Liver (tissue), 9 donors: Measurements from ENCODE around the gene TPTE. TPM values are rescaled to one million over a fixed set of nuclear protein-coding genes. Genes with fewer than 3 reads are reported as not detected.
"Not testable (repeated sequence)": the region's sequence is repeated elsewhere in the genome, so short reads cannot be mapped to it uniquely, and the experiment has no call there.

Experiments
- DNase-seq: peaks from one replicate; pipeline ENCODE4 v3.0.0-alpha.2; 2017; ENCODE audit warnings: low spot score
- H3K27ac ChIP-seq, 2 donors: one replicate each; pipeline ENCODE4 v1.7.0; 2013; ENCODE audit warnings: inconsistent platforms in 2 of 2, low read length in 2 of 2, control low read depth in 1 of 2, low read depth in 1 of 2, mild to moderate bottlenecking in 1 of 2
- H3K27me3 ChIP-seq, 4 donors: one replicate each; pipeline versions ENCODE4 v1.6.1 to v1.7.0; 2013; ENCODE audit warnings: low read length in 3 of 4, inconsistent platforms in 1 of 4, mild to moderate bottlenecking in 1 of 4, moderate library complexity in 1 of 4; ENCODE audit not compliant: control insufficient read depth in 4 of 4, insufficient read depth in 4 of 4
- H3K36me3 ChIP-seq, 4 donors: one replicate each; pipeline versions ENCODE4 v1.6.1 to v1.7.0; 2013; ENCODE audit warnings: low read length in 3 of 4, mild to moderate bottlenecking in 3 of 4, low read depth in 1 of 4, moderate library complexity in 1 of 4; ENCODE audit not compliant: control insufficient read depth in 4 of 4, insufficient read depth in 3 of 4
- H3K4me1 ChIP-seq, 4 donors: one replicate each; pipeline versions ENCODE4 v1.6.1 to v1.7.0; 2013; ENCODE audit warnings: low read length in 3 of 4, mild to moderate bottlenecking in 3 of 4, moderate library complexity in 1 of 4; ENCODE audit not compliant: control insufficient read depth in 4 of 4, insufficient read depth in 4 of 4
- H3K4me3 ChIP-seq, 3 donors: one replicate each; pipeline versions ENCODE4 v1.6.1 to v1.7.0; 2013; ENCODE audit warnings: low read length in 3 of 3, control low read depth in 1 of 3, low read depth in 1 of 3, mild to moderate bottlenecking in 1 of 3
- H3K9ac ChIP-seq, 2 donors: one replicate each; pipeline ENCODE4 v1.7.0; 2013; ENCODE audit warnings: low read length in 2 of 2, mild to moderate bottlenecking in 2 of 2, moderate library complexity in 2 of 2, control low read depth in 1 of 2, low read depth in 1 of 2
- H3K9me3 ChIP-seq, 4 donors: one replicate each; pipeline versions ENCODE4 v1.6.1 to v1.7.0; 2013; ENCODE audit warnings: low read length in 3 of 4; ENCODE audit not compliant: control insufficient read depth in 4 of 4
- EGR1 ChIP-seq, 2 donors: IDR thresholded peaks; 2 replicates each; pipeline ENCODE4 v1.6.1; 2016 to 2018; ENCODE audit warnings: antibody characterized with exemption in 2 of 2, low read depth in 2 of 2
- FOXA1 ChIP-seq: IDR thresholded peaks from 2 replicates; pipeline ENCODE4 v1.6.1; 2016; ENCODE audit warnings: antibody characterized with exemption
- FOXA2 ChIP-seq: IDR thresholded peaks from 2 replicates; pipeline ENCODE4 v1.6.1; 2016; ENCODE audit warnings: antibody characterized with exemption
- GABPA ChIP-seq, 2 donors: IDR thresholded peaks in 1 of 2; conservative IDR thresholded peaks in 1 of 2; 2 replicates each; pipeline ENCODE4 v1.6.1; 2016; ENCODE audit warnings: antibody characterized with exemption in 2 of 2, mild to moderate bottlenecking in 1 of 2, moderate library complexity in 1 of 2
- HNF4A ChIP-seq, 2 donors: conservative IDR thresholded peaks; 2 replicates each; pipeline ENCODE4 v1.6.1; 2016; ENCODE audit warnings: antibody characterized with exemption in 2 of 2, mild to moderate bottlenecking in 2 of 2
- HNF4G ChIP-seq: IDR thresholded peaks from 2 replicates; pipeline ENCODE4 v1.6.1; 2016; ENCODE audit warnings: antibody characterized with exemption
- JUND ChIP-seq, 2 donors: IDR thresholded peaks; 2 replicates each; pipeline ENCODE4 v1.6.1; 2016; ENCODE audit warnings: antibody characterized with exemption in 2 of 2
- NR2F2 ChIP-seq: IDR thresholded peaks from 2 replicates; pipeline ENCODE4 v1.6.1; 2016; ENCODE audit warnings: antibody characterized with exemption
- RAD21 ChIP-seq, 2 donors: IDR thresholded peaks; 2 replicates each; pipeline ENCODE4 v1.6.1; 2016; ENCODE audit warnings: antibody characterized with exemption in 2 of 2, mild to moderate bottlenecking in 2 of 2
- RXRA ChIP-seq, 2 donors: IDR thresholded peaks; 2 replicates each; pipeline ENCODE4 v1.6.1; 2017 to 2018; ENCODE audit warnings: antibody characterized with exemption in 2 of 2, mild to moderate bottlenecking in 1 of 2
- SP1 ChIP-seq: IDR thresholded peaks from 2 replicates; pipeline ENCODE4 v1.6.1; 2018; ENCODE audit warnings: antibody characterized with exemption, mild to moderate bottlenecking
- TAF1 ChIP-seq: conservative IDR thresholded peaks from 2 replicates; pipeline ENCODE4 v1.6.1; 2016; ENCODE audit warnings: antibody characterized with exemption, mild to moderate bottlenecking
- YY1 ChIP-seq: IDR thresholded peaks from 2 replicates; pipeline ENCODE4 v1.6.1; 2016; ENCODE audit warnings: antibody characterized with exemption, mild to moderate bottlenecking
- WGBS: extraction: QIAGEN DNeasy Blood & Tissue Kit; methylation state at CpG from one replicate; pipeline ENCODE4 v1.1.7; 2013; 5-methylcytosine and 5-hydroxymethylcytosine counted together
- polyA plus RNA-seq, 2 donors: library from polyadenylated mRNA; stranded (reverse) in 1 of 2; unstranded in 1 of 2; fragments of 200-250 nt in 1 of 2; fragments of >200 nt in 1 of 2; fragmentation: Nextera tagmentation in 1 of 2; extraction: Ambion mirVana in 1 of 2; gene quantifications; one replicate each; pipeline versions ENCODE4 v1.2.1 to v1.2.3, GENCODE V29; 2013 to 2015
- total RNA-seq, 2 donors: library from RNA; depleted of rRNA; stranded (reverse); fragments of >200 nt; gene quantifications; one replicate each; pipeline ENCODE4 v1.2.3, GENCODE V29; 2014
- TF ChIP-seq, protein P1 (sequence below): IDR thresholded peaks from 2 replicates; pipeline ENCODE4 v1.6.1; 2016; ENCODE audit warnings: antibody characterized with exemption
- TF ChIP-seq, protein P2 (sequence below): IDR thresholded peaks from 2 replicates; pipeline ENCODE4 v1.6.1; 2016; ENCODE audit warnings: antibody characterized with exemption, mild to moderate bottlenecking
- TF ChIP-seq, protein P3 (sequence below): IDR thresholded peaks from 2 replicates; pipeline ENCODE4 v1.6.1; 2016; ENCODE audit warnings: antibody characterized with exemption
- TF ChIP-seq, protein P4 (sequence below): IDR thresholded peaks from 2 replicates; pipeline ENCODE4 v1.6.1; 2016; ENCODE audit warnings: antibody characterized with exemption
- donor health status: healthy.
- donor health status: healthy.
- donor health status: healthy.
- donor health status: healthy.
- donor health status: healthy.

TPTE gene
- total and polyA plus RNA-seq, 4 donors: not detected

DNA sequence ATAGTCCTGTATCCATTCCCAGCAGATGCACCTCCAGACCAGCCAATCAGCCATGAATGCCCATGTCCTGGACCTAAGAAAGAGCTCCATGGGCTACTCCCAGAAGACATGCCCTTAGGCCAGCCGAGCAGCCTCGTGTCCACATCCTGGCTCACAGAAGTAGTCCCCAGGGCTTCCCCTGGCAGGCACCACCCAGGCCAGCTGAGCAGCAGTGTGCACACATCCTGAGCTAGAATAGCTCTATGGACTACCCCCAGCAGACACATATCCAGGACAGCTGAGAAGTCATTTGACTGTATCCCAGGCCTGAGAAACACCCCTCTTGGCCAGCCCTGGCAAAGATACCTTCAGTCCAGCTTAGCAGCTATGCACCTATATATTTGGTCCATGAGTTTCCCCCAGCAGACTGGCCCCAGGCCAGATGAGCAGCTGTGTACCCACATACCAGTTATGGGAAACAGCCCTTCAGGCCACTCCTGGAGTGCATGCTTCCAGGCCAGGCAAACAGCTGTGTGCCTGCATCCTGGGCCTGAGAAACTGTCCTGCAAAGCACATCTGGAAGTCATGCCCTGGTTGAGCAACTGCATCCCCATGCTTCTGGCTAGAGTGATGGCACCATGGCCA lies 27.1 kb downstream of the TPTE start:
- H3K4me1 ChIP-seq, H3K27me3 ChIP-seq, H3K36me3 ChIP-seq, H3K9ac ChIP-seq, DNase-seq, H3K27ac ChIP-seq, H3K4me3 ChIP-seq: not testable (repeated sequence)
- H3K9me3 ChIP-seq: peaks cover 0 to 12% (median 1%) of the 10 kb centered on the region in 4 donors
- WGBS: 71% methylated on average over 2 of the region's 2 CpGs

DNA sequence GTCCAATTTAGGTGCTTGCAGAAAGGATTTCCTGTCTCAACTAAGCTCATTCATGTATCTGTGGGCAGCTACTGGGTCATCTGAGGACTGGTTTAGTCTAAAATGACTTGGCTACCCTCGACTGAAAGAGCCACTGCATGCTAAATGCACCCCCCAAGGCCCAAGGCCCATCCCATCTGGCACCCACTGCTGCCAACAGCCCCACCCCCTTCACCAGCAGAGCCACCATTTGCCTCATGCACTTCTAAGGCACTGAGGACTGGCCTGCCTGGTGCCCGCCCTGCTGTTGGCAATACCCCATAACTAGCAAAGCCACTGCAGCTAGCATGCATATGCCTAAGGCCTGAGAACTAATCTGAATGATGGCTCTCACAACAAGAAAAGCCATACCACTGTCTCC lies 49.4 kb downstream of the TPTE start:
- not testable (repeated sequence) for H3K9ac ChIP-seq, H3K27ac ChIP-seq, H3K36me3 ChIP-seq, H3K27me3 ChIP-seq, DNase-seq, H3K4me1 ChIP-seq
- Histone ChIP-seq H3K4me3 (peak overlapping the region in 1 of 3 donors; percentile 41), H3K9me3 (peaks cover 0 to 10% (median 7%) of the 10 kb centered on the region in 4 donors)
- 45% methylated on average over 2 of the region's 2 CpGs for WGBS

GRCh38 chr21:10574531-10575310 lies 53.3 kb downstream of the TPTE start:
- WGBS: 74% methylated on average over 16 of the region's 16 CpGs
- H3K27ac ChIP-seq, H3K36me3 ChIP-seq, H3K4me3 ChIP-seq, DNase-seq, H3K4me1 ChIP-seq, H3K9ac ChIP-seq, H3K27me3 ChIP-seq: not testable (repeated sequence)
- H3K9me3 ChIP-seq: peaks cover 0 to 10% (median 9%) of the 10 kb centered on the region in 4 donors

GRCh38 chr21:10575311-10575667 lies 53.9 kb downstream of the TPTE start:
- Histone ChIP-seq H3K9me3 (peaks cover 0 to 10% (median 9%) of the 10 kb centered on the region in 4 donors), H3K27me3 (no peaks in the 10 kb centered on the region), H3K4me3 (no peak overlapping the region), H3K4me1 (no peaks in the 10 kb centered on the region), H3K36me3 (no peaks in the 10 kb centered on the region), H3K9ac (no peak overlapping the region), H3K27ac (no peak overlapping the region)
- no peak for DNase-seq
- TF ChIP-seq NR2F2 (no peak), FOXA2 (no peak), RAD21 (IDR thresholded peaks at IDR 0.05) (no peak), TAF1 (no peak), YY1 (no peak), SP1 (no peak), HNF4A (conservative IDR thresholded peaks at IDR 0.05) (no peak), RXRA (IDR thresholded peaks at IDR 0.05) (no peak), HNF4G (no peak), FOXA1 (no peak), JUND (IDR thresholded peaks at IDR 0.05) (no peak), GABPA (IDR thresholded peaks at IDR 0.05 in 1 of 2, conservative IDR thresholded peaks at IDR 0.05 in 1 of 2) (no peak), EGR1 (IDR thresholded peaks at IDR 0.05; ENCODE audit: low read depth in 2 of 2) (no peak)
- TF ChIP-seq, protein P1, sequence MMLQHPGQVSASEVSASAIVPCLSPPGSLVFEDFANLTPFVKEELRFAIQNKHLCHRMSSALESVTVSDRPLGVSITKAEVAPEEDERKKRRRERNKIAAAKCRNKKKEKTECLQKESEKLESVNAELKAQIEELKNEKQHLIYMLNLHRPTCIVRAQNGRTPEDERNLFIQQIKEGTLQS: no peak
- TF ChIP-seq, protein P2, sequence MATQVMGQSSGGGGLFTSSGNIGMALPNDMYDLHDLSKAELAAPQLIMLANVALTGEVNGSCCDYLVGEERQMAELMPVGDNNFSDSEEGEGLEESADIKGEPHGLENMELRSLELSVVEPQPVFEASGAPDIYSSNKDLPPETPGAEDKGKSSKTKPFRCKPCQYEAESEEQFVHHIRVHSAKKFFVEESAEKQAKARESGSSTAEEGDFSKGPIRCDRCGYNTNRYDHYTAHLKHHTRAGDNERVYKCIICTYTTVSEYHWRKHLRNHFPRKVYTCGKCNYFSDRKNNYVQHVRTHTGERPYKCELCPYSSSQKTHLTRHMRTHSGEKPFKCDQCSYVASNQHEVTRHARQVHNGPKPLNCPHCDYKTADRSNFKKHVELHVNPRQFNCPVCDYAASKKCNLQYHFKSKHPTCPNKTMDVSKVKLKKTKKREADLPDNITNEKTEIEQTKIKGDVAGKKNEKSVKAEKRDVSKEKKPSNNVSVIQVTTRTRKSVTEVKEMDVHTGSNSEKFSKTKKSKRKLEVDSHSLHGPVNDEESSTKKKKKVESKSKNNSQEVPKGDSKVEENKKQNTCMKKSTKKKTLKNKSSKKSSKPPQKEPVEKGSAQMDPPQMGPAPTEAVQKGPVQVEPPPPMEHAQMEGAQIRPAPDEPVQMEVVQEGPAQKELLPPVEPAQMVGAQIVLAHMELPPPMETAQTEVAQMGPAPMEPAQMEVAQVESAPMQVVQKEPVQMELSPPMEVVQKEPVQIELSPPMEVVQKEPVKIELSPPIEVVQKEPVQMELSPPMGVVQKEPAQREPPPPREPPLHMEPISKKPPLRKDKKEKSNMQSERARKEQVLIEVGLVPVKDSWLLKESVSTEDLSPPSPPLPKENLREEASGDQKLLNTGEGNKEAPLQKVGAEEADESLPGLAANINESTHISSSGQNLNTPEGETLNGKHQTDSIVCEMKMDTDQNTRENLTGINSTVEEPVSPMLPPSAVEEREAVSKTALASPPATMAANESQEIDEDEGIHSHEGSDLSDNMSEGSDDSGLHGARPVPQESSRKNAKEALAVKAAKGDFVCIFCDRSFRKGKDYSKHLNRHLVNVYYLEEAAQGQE: no peak
- TF ChIP-seq, protein P3, sequence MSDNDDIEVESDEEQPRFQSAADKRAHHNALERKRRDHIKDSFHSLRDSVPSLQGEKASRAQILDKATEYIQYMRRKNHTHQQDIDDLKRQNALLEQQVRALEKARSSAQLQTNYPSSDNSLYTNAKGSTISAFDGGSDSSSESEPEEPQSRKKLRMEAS: no peak
- TF ChIP-seq, protein P4, sequence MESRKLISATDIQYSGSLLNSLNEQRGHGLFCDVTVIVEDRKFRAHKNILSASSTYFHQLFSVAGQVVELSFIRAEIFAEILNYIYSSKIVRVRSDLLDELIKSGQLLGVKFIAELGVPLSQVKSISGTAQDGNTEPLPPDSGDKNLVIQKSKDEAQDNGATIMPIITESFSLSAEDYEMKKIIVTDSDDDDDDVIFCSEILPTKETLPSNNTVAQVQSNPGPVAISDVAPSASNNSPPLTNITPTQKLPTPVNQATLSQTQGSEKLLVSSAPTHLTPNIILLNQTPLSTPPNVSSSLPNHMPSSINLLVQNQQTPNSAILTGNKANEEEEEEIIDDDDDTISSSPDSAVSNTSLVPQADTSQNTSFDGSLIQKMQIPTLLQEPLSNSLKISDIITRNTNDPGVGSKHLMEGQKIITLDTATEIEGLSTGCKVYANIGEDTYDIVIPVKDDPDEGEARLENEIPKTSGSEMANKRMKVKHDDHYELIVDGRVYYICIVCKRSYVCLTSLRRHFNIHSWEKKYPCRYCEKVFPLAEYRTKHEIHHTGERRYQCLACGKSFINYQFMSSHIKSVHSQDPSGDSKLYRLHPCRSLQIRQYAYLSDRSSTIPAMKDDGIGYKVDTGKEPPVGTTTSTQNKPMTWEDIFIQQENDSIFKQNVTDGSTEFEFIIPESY: no peak
- WGBS: 70% methylated on average over 2 of the region's 2 CpGs
